CD14-positive monocyte (primary cell): ENCODE measurements around the gene TOP2B. TPM values are rescaled to one million over a fixed set of nuclear protein-coding genes. Genes with fewer than 3 reads are reported as not detected.

ENCODE experiments used
- DNase-seq, 3 donors: peaks; one replicate each; pipeline ENCODE4 v3.0.0-alpha.2; 2011 to 2022
- H2AFZ ChIP-seq: 2 replicates; pipeline ENCODE4 v1.6.0; 2012; ENCODE audit warnings: mild to moderate bottlenecking, low read depth, low read length, inconsistent platforms; ENCODE audit not compliant: insufficient read depth, poor library complexity, severe bottlenecking
- H3K27ac ChIP-seq, 2 donors: 1 replicate in 1 of 2; 2 replicates in 1 of 2; pipeline ENCODE4 v1.5.1; 2012 to 2013; ENCODE audit warnings: low read length in 2 of 2, control low read depth in 1 of 2, inconsistent platforms in 1 of 2, low read depth in 1 of 2, mild to moderate bottlenecking in 1 of 2
- H3K27me3 ChIP-seq, 2 donors: one replicate each; pipeline versions ENCODE4 v1.6.0 to v1.6.1; 2011 to 2013; ENCODE audit warnings: low read length in 2 of 2; ENCODE audit not compliant: control insufficient read depth in 2 of 2, insufficient read depth in 2 of 2
- H3K36me3 ChIP-seq, 2 donors: replicated peaks in 1 of 2; 1 replicate in 1 of 2; 2 replicates in 1 of 2; pipeline versions ENCODE4 v1.5.1 to v1.6.1; 2012 to 2013; ENCODE audit warnings: low read length in 2 of 2, control low read depth in 1 of 2, inconsistent platforms in 1 of 2, mild to moderate bottlenecking in 1 of 2; ENCODE audit not compliant: insufficient read depth in 2 of 2, control insufficient read depth in 1 of 2
- H3K4me1 ChIP-seq, 2 donors: 1 replicate in 1 of 2; 2 replicates in 1 of 2; pipeline versions ENCODE4 v1.5.1 to v1.6.1; 2012 to 2013; ENCODE audit warnings: low read length in 2 of 2, control low read depth in 1 of 2, inconsistent platforms in 1 of 2, mild to moderate bottlenecking in 1 of 2, moderate library complexity in 1 of 2; ENCODE audit not compliant: insufficient read depth in 2 of 2, control insufficient read depth in 1 of 2
- H3K4me2 ChIP-seq: replicated peaks from 2 replicates; pipeline ENCODE3; 2012; ENCODE audit warnings: low read length, moderate library complexity, mild to moderate bottlenecking; ENCODE audit not compliant: poor library complexity, severe bottlenecking; ENCODE audit errors: extremely low read depth
- H3K4me3 ChIP-seq, 3 experiments: fragments of 200-600 bp in 1 of 3; sonication (generic) in 1 of 3; replicated peaks in 1 of 3; 1 replicate in 2 of 3; 2 replicates in 1 of 3; pipeline ENCODE4 v1.5.1; 2011 to 2013; ENCODE audit warnings: low read length in 3 of 3, mild to moderate bottlenecking in 3 of 3, control low read depth in 2 of 3, low read depth in 2 of 3, inconsistent platforms in 1 of 3, moderate library complexity in 1 of 3
- H3K79me2 ChIP-seq: 2 replicates; pipeline ENCODE4 v1.6.0; 2012; ENCODE audit warnings: mild to moderate bottlenecking, control low read depth, inconsistent platforms, low read length, moderate library complexity; ENCODE audit not compliant: insufficient read depth
- H3K9ac ChIP-seq: 2 replicates; pipeline ENCODE4 v1.6.0; 2017; ENCODE audit warnings: low read length, mild to moderate bottlenecking; ENCODE audit not compliant: insufficient read depth, poor library complexity, severe bottlenecking
- H3K9me3 ChIP-seq, 2 donors: replicated peaks in 1 of 2; 1 replicate in 1 of 2; 2 replicates in 1 of 2; pipeline versions ENCODE4 v1.5.1 to v1.6.1; 2012 to 2013; ENCODE audit warnings: low read length in 2 of 2, control low read depth in 1 of 2; ENCODE audit not compliant: control insufficient read depth in 1 of 2, insufficient read depth in 1 of 2
- H4K20me1 ChIP-seq: 2 replicates; pipeline ENCODE4 v1.6.0; 2012; ENCODE audit warnings: mild to moderate bottlenecking, low read length, control low read depth, moderate library complexity; ENCODE audit not compliant: insufficient read depth
- H3K27ac Mint-ChIP-seq, 7 donors: one replicate each; pipeline ENCODE4 v1.8.0; 2020; ENCODE audit warnings: mild to moderate bottlenecking in 7 of 7, mixed read lengths in 7 of 7, moderate library complexity in 6 of 7, inconsistent platforms in 2 of 7
- H3K27me3 Mint-ChIP-seq, 3 donors: one replicate each; pipeline ENCODE4 v1.8.0; 2021 to 2022; ENCODE audit warnings: low read depth in 3 of 3, mild to moderate bottlenecking in 3 of 3, mixed read lengths in 3 of 3, moderate library complexity in 3 of 3, inconsistent platforms in 1 of 3
- H3K36me3 Mint-ChIP-seq, 2 donors: one replicate each; pipeline ENCODE4 v1.8.0; 2020; ENCODE audit warnings: mixed read lengths in 2 of 2, inconsistent platforms in 1 of 2, mild to moderate bottlenecking in 1 of 2
- H3K4me1 Mint-ChIP-seq: one replicate; pipeline ENCODE4 v1.8.0; 2020; ENCODE audit warnings: mild to moderate bottlenecking, mixed read lengths
- H3K4me3 Mint-ChIP-seq, 2 donors: one replicate each; pipeline ENCODE4 v1.8.0; 2020; ENCODE audit warnings: mild to moderate bottlenecking in 2 of 2, mixed read lengths in 2 of 2, moderate library complexity in 1 of 2
- H3K9me3 Mint-ChIP-seq, 7 donors: one replicate each; pipeline ENCODE4 v1.8.0; 2020 to 2022; ENCODE audit warnings: mixed read lengths in 7 of 7, mild to moderate bottlenecking in 6 of 7, moderate library complexity in 6 of 7, inconsistent platforms in 2 of 7
- WGBS: methylation state at CpG from one replicate; pipeline ENCODE4 v1.1.5; 2013; ENCODE audit warnings: missing lambda C conversion rate; ENCODE audit not compliant: insufficient coverage; 5-methylcytosine and 5-hydroxymethylcytosine counted together
- intact Hi-C, 2 donors: fragments of 100-400 bp; cut with micrococcal nuclease; formaldehyde crosslinking; loops; one replicate each; pipeline versions ENCODE4 v1.15.0 to v1.15.1; 2023
- polyA plus RNA-seq, 3 donors: library from polyadenylated mRNA; depleted of rRNA in 1 of 3; unstranded in 2 of 3; stranded (reverse) in 1 of 3; fragments of 300-500 nt in 2 of 3; fragments of >200 nt in 1 of 3; fragmentation: Illumina TruSeq in 2 of 3; gene quantifications; 1 replicate in 2 of 3; 2 replicates in 1 of 3; pipeline ENCODE4 v1.2.3, GENCODE V29; 2012 to 2021
- small RNA-seq: library from RNA; depleted of rRNA; stranded (forward); fragments of <200 nt; gene quantifications from one replicate; pipeline ENCODE3, GENCODE V24; 2012; ENCODE audit warnings: low read depth; ENCODE audit not compliant: insufficient read length
- TF ChIP-seq, protein P1 (sequence below): fragments of 200-600 bp; IDR thresholded peaks from one replicate; pipeline ENCODE4 v1.8.0; 2022; ENCODE audit warnings: antibody characterized with exemption, mild to moderate bottlenecking

TOP2B gene
- polyA plus RNA-seq, 3 donors = 21.4 to 27.0 (median 26.1) TPM

DNA sequence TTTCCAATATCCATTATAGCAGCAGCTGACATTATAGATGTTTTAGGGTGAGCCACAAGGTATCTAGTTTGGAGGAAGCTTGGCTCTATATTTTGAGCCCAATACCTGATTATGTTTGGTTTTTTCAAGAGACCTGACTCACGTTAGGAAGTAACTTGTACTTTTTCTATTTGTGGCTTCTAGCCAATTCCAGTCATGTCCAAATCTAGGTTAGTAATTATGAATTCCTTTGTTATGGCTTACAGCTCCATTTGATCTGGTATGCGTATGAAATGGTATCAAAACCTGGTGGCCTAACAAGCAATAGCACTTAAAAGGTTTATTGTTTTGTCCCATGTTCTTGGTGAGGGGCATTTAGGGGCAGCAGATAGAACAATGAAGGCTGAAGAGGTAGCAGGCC, 115.9 kb downstream of the TOP2B start:
- peaks cover 3 to 6% (median 4%) of the 10 kb centered on the region in 3 donors for H3K27me3 Mint-ChIP-seq
- H3K4me1 ChIP-seq = peaks cover 3 to 5% of the 10 kb centered on the region in 2 donors
- no peak overlapping the region for H3K27ac Mint-ChIP-seq

DNA sequence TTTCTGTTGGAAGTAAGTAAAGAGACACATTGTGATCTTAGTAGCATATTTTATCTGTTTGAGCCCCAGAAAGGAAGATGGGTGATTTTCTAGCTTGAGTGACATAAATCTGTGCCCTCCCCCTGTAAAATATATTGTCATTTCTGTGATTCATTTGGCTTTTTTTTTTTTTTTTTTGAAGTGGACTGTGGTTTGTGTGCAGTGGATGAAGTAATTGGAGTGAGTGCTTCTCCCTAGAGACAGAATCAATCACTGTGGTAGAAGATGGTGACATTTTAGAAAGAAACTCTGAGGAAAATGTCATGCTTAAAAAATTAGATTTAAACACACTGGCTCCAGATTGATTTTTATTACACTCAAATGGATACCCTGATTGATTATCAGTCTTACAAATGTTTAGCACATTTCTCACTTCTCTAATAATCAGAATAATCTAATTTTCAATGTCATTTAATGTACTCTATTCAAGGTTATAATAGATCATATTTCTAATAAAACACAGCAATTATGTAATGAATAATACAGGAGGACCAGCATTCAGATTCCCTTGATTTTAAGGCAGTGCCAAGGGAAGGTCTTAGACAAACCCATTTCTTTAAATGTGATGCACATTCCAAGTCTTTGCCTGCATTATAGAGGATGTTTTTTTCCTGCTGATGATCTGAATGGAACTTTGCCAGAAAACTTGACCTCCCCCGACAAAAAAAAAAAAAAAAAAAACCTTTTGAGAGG, 116.6 kb downstream of the TOP2B start:
- H3K4me3 Mint-ChIP-seq = no peak overlapping the region
- no peaks in the 10 kb centered on the region for H3K36me3 ChIP-seq
- no peaks in the 10 kb centered on the region for H4K20me1 ChIP-seq
- H3K9me3 Mint-ChIP-seq = peaks cover 0 to 16% (median 3%) of the 10 kb centered on the region in 7 donors
- H3K27ac Mint-ChIP-seq = no peak overlapping the region
- H3K36me3 Mint-ChIP-seq = no peaks in the 10 kb centered on the region
- peaks cover 4% of the 10 kb centered on the region for H3K4me1 Mint-ChIP-seq
- no peak overlapping the region for H3K9ac ChIP-seq
- H3K79me2 ChIP-seq = no peaks in the 10 kb centered on the region
- peaks cover 3 to 5% of the 10 kb centered on the region in 2 donors for H3K4me1 ChIP-seq
- no peaks in the 10 kb centered on the region for H3K27me3 ChIP-seq
- no peak overlapping the region for H3K4me2 ChIP-seq
- no peak overlapping the region for H3K4me3 ChIP-seq
- intact Hi-C loops = no loop called here
- no peaks in the 10 kb centered on the region for H3K9me3 ChIP-seq
- WGBS = no CpG with 5 or more reads among the region's 1 CpG
- H3K27me3 Mint-ChIP-seq = peaks cover 3 to 6% (median 4%) of the 10 kb centered on the region in 3 donors
- no peak for DNase-seq
- TF ChIP-seq, protein P1, sequence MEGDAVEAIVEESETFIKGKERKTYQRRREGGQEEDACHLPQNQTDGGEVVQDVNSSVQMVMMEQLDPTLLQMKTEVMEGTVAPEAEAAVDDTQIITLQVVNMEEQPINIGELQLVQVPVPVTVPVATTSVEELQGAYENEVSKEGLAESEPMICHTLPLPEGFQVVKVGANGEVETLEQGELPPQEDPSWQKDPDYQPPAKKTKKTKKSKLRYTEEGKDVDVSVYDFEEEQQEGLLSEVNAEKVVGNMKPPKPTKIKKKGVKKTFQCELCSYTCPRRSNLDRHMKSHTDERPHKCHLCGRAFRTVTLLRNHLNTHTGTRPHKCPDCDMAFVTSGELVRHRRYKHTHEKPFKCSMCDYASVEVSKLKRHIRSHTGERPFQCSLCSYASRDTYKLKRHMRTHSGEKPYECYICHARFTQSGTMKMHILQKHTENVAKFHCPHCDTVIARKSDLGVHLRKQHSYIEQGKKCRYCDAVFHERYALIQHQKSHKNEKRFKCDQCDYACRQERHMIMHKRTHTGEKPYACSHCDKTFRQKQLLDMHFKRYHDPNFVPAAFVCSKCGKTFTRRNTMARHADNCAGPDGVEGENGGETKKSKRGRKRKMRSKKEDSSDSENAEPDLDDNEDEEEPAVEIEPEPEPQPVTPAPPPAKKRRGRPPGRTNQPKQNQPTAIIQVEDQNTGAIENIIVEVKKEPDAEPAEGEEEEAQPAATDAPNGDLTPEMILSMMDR = no peak
- no peak overlapping the region for H2AFZ ChIP-seq
- H3K27ac ChIP-seq = no peak overlapping the region

More for the DNA sequence above, 115.9 kb downstream of the TOP2B start:
- Histone ChIP-seq H3K79me2 (no peaks in the 10 kb centered on the region), H3K36me3 (no peaks in the 10 kb centered on the region), H3K4me3 (no peak overlapping the region), H3K9me3 (no peaks in the 10 kb centered on the region), H2AFZ (no peak overlapping the region), H3K27me3 (no peaks in the 10 kb centered on the region), H3K27ac (no peak overlapping the region), H3K9ac (no peak overlapping the region), H4K20me1 (no peaks in the 10 kb centered on the region), H3K4me2 (no peak overlapping the region)
- peaks cover 4% of the 10 kb centered on the region for H3K4me1 Mint-ChIP-seq
- TF ChIP-seq, protein P1 = no peak
- H3K36me3 Mint-ChIP-seq = no peaks in the 10 kb centered on the region
- intact Hi-C loops = no loop called here
- 53% methylated on average over 2 of the region's 2 CpGs for WGBS
- H3K4me3 Mint-ChIP-seq = no peak overlapping the region
- DNase-seq = no peak
- peaks cover 0 to 13% (median 3%) of the 10 kb centered on the region in 7 donors for H3K9me3 Mint-ChIP-seq

Small RNAs within 50 kb of the gene (small RNA-seq; reads per million reads assigned to genes)
- not detected for gene CRIP1P2
- gene RF01161 = not detected
- gene RF02271 = not detected

Other genes starting within 250 kb of the TOP2B start
- gene RARB, start 236.6 kb downstream of the TOP2B start, polyA plus RNA-seq = not detected
- 10 to 100 TPM; 11.4 to 33.4 (median 29.6) TPM for gene NGLY1, start 118.5 kb upstream of the TOP2B start, polyA plus RNA-seq
- gene OXSM, start 125.2 kb upstream of the TOP2B start, polyA plus RNA-seq = 1 to 10 TPM; 2.9 to 8.2 (median 4.5) TPM